HG02885 (cell line): ENCODE data around the gene ADH1C.

Source experiments
- ATAC-seq: cut with Tn5 transposase; IDR thresholded peaks from one replicate; pipeline ENCODE4 v1.9.1; 2021; ENCODE audit warnings: mild to moderate bottlenecking; ENCODE audit not compliant: unreplicated experiment, poor library complexity

ADH1C gene

DNA sequence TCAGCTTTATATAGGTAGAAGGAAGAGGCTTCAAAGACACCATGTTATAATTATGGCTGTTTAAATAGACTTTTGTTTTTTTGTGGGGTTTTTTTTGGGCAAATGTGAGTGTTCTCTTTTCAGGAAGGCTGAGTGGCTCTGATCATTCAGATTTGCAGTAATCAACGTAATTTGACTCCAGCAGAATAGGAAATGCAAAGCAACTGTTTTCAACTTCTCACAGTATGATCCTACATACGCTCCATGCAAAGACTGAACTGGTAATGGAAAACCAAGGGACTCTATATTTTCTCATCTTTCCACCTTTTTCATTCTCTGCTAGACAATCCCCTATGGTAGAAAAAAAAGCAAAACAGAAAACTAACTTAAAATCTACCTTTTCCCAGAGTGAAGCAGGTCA, 42.2 kb downstream of the ADH1C start:
- ATAC-seq, result no peak

DNA sequence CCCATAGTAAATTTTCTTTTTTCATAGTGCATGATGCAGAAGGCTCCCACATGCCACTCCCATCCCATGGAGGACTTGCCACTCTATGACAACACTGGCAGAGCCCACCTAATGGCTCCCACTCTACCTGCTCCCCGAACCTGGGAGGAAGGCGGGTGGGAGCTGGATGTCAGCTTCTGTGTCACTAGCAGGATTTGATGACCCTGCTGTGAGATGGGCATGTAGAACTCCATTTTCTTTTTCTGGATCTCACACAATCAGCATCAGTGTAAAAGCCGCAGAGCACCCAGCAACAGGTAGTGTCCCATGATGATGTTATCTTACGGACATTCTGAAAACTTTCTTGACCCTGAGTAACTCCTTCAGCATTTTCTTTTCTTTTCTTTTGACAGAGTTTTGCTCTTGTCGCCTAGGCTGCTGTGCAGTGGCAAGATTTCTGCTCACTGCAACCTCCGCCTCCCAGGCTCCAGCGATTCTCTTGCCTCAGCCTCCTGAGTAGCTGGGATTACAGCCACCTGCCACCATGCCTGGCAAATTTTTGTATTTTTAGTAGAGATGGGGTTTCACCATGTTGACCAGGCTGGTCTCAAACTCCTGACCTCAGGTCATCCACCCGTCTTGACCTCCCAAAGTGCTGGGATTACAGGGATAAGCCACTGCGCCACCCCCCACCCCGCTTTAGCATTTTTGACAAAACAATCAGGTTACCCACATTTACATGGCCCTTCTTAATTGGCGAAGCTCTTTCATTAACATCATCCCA, 46.7 kb downstream of the ADH1C start:
- ATAC-seq, result no peak

DNA sequence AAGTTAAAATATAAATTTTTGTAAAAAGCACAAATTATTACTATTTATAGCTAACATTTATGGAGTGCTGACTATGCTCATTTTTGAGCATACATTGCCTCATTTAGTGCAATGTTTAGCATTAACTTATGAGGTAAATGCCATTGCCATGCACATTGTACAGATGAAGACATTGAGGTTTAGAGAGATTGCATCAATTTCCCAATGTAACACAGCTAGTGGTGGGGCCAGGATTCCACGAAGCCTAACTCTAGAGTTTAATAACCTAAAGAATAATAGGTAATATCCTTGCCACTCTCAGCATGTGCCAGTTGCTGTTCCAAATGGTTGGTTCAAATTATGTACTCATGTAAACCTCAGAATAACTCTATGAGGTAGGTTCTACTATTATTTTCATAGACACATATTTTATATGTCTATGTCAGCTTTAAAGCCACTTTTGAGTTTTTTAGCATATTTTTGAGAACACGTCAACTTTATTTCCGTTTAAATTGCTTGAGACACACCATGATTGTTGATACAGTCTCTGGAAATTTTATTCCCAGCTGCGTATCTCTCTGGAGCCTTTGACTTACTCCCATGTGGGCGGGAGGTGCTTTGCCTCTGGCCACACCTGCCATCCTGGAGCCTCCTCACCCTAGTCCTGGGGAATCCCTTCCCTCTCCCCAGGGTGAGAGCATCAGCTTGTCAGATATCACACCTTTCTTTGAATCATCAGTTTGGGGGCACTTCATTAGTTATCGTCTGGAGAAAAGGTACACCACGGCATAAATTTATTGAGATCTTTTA, 51.0 kb downstream of the ADH1C start:
- ATAC-seq, result no peak

DNA sequence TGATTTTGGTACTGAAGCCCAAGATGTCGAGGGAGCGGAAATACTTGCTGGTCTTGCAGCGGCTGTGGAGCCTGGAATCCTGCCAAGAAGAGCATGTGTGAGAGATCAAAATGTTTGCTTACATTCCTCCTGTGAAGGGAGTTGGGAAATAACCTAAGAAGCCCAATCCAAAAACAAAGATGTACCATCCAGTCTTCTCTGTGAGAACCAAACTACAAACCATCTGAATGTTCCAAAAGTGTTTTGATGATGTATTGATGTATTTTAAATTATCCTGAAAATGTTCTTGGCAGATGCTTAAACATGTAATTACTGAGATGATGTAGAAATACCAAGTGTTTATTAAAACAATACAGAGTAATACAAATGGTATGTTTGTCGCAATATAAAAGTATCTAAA, 51.6 kb downstream of the ADH1C start:
- ATAC-seq, result no peak

DNA sequence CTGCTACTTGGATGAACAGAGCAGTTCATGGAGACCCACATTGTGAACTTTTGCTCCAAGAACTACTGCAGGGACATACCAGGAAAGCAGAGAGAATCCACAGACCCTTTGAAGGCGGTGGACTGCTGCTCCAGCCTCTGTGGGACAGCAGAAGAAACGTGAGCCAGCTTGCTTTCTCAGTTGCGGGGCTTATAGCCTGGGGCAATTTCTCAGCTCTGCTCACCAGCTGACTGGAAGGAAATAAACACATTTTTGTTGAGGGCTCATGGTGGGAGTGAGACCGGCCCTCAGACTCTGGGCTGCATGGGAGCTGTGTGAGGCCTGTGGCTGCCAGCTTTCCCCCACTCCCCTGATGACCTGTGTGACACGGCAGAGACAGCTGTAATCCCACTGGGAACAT, 59.2 kb downstream of the ADH1C start:
- no peak for ATAC-seq

DNA sequence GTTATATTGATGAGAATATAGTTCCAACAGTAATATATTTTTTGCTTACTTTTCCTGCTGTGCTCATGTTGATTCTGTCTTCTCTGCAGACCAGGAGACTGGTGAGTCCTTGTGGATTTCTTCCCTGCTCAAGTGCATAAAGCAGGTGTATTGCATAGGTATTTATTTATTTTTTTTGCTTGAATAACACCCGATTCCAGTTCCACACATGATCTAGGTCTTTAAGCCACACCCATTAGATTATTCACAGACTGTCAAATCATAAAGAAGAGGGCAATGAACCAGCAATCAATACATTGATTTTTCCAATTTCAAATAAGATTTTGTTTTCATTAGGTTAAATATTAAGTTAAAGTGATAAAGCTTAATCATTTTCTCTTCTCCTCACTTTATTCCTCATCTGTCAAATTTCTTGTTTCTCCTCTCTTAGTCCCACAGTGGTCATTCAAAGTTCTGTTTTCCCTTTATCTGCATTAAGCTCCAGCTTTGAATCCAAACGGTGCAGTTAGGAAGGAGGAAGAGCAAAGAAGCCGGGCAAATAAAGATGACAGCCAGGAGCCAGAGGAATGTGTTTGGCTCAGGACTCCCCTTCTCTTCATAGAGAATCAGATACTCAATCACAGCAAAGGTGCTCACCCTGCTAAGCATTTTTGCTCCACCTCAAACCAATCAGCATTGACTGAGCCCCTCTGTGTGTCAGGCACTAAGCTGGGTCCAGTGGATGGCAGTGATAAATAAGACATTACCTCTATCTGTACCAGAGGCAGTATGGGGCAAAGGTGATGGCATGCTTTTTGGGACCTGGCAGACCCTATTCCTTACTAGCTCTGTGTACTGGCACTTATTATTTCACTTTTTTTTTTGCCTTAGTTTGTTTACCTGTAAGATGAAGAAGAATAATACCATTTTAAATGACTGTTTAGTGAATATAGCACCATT, 61.4 kb downstream of the ADH1C start, which contains the start of gene ADH1A:
TSS of gene ADH1A (minus strand) at position 138 of the 939 bp plus-strand sequence. CDS start at position 67, 71 bp downstream.
- ATAC-seq, result no peak
